Posterior vena cava (tissue), 2 donors: Measurements from ENCODE around the gene PHF19. TPM values are rescaled to one million over a fixed set of nuclear protein-coding genes. Genes with fewer than 3 reads are reported as not detected.
A peak's percentile ranks its signal among the peaks of the same experiment; 100 is the strongest.

ENCODE experiments used
- DNase-seq: peaks from one replicate; pipeline ENCODE4 v3.0.0-alpha.2; 2020; ENCODE audit warnings: low spot score
- intact Hi-C, 2 donors: fragments of 100-400 bp; cut with DNase I; formaldehyde crosslinking; loops; one replicate each; pipeline versions ENCODE4 v1.14.1 to v1.14.2; 2022 to 2023
- total RNA-seq, 2 donors: library from RNA; stranded (reverse); fragmentation: NEBNext Ultra II Directional; extraction: Animal tissue kit (Norgen Biotek cat#: 25700); gene quantifications; one replicate each; pipeline ENCODE4 v1.2.1, GENCODE V29; 2021
- donor health status: DM: yes; HTN: yes; CAD: no.
- donor health status: DM: yes; HTN: yes; CAD: no.

Gene PHF19
- total RNA-seq, 2 donors from 2014 or later, result 30.8 to 40.2 TPM

DNA sequence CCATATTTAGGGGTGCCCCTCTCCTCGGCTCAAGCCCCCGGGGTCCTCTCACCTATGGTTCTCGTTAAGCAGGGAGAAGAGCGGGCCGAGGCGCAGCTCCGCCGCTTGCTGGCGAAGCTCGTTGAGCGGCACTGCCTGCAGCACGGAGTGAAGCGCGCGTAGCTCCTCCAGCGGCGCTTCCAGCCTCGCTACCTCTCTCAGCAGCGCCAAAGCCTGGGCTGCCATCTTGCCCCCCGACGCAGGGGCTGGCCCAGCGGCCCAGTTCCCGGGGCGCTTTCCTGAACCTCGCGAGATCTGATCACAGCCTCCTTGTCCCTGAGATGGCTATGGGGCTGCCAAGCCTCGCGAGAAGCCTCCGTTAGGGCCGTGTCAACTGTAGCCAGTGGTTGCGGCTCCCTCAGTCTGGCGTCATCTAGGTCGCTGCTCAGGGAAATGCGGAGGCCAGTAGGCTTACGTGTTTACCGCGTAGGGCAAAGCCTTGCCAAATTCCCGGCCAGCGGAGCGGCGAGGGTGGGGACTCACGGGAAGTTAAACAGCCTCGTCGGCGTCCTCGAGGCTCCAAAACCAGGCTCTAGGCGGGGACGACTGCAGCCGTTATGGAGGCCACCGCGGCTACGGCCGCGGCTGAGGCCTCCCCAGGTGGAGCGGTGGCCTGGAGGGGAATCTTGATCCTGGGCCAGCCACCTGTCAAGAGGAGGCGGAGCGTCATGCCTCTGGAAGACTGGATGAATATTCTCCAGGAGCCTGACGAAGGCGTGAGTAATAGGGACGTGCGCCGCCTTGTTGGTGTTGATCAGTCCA, 34.1 kb downstream of the PHF19 start, which contains the start of gene PSMD5:
TSS of gene PSMD5 (minus strand) at position 238 of the 801 bp plus-strand sequence. CDS start at position 225, 13 bp downstream.
- intact Hi-C loops, result no loop called here

DNA sequence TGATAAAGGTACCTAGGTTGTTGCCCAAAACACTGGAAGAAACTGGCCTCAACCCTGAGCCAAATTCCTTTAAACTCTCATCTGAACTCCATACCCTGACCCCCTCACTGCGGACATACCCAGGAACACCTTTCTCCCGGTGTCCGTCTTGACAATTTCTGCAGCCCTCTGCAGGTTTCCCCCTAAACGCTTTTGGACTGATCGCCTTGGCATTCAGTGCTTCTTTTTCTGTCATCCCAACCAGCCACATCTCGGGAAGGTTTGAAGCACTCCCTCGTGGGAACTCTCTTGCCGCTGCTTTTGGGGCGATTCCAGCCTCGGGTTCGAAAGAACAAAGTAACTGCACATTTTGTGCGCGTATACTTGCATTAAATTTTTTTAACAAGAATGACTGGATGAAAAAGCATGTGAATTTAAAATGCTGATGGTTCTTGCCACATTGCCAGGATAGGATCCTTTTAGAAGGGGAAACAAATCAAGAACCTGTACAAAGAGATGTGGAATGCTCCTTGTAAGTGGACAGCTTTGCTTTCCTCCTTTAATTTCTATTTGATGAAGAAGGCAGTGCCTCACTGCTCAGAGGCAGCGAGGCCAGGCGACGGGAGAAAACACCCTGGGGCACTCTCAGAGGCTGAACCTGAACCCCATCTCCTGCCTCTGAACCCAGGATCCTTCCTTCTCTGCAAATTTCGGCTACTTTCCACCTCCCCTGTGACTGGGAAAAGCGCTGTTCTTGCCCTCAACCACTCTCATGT, 34.9 kb downstream of the PHF19 start:
- intact Hi-C loops, result no loop called here
- no peak for DNase-seq

More for the DNA sequence above, 34.1 kb downstream of the PHF19 start, which contains the start of gene PSMD5:
- peak; percentile 100 for DNase-seq

DNA sequence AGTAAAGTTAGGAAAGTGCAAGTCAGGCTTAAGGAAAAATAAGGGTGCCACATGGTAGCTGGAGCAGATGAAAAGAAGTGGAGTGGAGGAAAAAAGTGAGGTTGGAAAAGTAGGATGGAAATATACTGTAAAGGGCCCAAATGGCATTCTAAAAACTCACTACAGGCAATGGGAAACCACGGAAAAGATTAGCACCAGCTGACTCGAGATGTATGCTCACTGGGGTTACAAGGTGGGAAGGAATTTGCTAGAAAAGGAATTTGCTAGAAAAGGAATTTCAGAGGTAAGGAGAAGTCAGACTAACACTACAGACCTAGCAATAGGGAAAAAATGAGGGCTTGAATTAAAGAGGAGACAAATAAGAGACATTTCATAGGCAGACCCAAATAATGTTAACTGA, 37.8 kb downstream of the PHF19 start:
- intact Hi-C loops, result no loop called here
- no peak for DNase-seq

DNA sequence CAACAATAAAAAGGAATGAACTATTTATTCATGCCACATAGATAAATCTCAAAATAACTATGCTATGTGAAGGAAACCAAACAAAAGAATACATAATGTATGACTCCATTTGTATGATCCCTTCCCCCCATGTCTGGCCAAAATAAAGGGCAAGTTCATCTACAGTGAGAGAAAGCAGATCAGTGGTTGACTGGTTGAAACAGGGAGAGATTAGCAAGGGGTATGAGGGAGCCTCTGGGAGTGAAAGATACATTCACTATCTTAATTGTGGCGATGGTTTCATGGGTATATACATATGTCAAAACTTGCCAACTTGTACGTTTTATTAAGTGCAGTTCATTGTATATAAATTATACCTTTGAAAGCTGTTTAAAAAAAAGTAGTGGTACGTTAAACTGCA, 39.1 kb downstream of the PHF19 start:
- no peak for DNase-seq
- intact Hi-C loops, result no loop called here

DNA sequence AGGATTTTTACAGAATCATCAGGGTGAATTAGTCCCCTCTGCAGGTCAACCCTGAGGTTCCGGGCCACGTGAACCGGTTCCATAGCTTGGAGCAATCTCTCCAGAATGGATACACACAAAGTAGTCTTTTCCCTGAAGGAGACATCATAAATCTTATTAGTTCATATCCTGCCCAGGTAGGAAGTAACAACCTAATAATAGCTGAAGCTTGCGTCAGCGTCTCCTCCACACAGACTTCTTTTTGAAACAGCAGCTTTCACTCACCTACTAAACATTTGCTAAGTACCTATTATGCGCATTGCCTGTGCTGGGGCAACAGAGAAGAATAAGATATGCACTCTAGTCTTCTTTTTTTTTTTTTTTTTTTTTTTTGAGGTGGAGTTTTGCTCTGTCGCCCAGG, 43.7 kb downstream of the PHF19 start:
- no peak for DNase-seq
- intact Hi-C loops, result no loop called here

DNA sequence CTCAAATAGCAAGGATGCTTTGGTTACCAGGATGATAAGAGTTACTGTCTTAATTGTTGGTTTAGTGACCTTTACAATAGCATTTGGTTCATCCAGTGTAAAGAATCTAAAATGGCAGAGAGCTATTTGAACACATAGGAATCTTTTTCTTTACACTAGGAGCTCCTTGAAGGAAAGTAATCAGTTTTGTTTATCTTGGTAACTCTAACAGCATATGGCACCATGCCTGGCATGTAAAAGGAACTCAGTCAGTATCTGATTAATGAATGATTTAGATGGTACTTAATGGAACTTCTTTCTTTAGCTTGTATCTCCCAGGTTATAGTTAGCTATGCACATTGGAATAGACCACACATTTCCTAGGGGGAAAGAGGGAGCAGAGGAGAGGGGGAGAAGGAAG, 44.2 kb downstream of the PHF19 start:
- intact Hi-C loops, result no loop called here

DNA sequence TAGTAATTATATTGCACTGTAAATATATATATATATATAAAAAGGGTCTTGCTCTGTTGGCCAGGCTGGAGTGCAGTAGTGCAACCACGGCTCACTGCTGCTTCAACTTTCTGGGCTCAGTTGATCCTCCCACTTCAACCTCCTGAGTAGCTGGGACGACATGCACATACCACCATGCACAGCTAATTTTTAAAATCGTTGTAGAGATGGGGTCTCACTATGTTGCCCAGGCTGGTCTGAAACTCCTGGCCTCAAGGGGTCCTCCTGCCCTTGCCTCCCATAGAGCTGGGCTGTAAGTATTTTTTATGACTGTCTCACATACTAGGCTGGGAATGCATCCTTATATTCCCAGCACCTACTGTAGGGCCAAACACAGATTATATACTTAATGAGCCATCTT, 46.1 kb downstream of the PHF19 start:
- DNase-seq, result no peak
- intact Hi-C loops, result no loop called here

More for the DNA sequence above, 44.2 kb downstream of the PHF19 start:
- no peak for DNase-seq

DNA sequence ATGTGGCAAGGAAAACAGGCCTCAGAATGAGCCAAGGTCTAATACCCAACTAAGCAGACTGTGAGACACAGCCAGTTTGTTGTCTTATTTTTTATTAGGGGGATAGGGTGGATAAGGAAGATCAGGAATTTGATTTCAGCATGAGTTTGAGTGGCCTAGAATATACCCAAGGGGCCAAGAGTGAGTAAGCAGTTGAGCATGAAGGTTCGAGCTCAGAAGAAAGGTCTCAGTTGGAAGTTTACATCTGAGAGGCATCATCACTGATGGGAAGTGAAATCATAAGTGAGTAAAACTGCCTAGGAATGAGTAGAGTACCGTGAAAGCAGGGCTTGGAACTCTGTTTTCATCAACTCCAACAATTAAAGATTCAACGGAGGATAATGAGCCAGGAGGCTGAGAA, 46.8 kb downstream of the PHF19 start:
- DNase-seq, result no peak
- intact Hi-C loops, result no loop called here

DNA sequence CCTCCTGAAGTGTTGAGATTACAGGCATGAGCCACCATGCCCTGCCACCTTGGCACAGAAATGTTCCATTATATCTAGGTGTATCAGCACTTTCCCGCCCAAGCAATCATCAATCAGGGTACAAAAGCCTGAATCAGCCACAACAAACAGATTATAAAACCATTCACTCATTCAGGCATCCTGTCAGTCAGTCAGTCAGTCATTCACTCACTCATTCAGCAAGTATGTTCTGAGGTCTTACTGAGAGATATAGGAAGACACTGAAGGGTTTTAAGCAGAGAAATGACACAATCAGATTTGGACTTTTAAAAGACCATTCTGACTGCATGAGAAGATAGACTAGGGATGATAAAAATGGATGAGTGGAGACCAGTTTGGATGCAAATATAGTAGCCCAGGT, 47.3 kb downstream of the PHF19 start:
- no peak for DNase-seq
- intact Hi-C loops, result no loop called here

DNA sequence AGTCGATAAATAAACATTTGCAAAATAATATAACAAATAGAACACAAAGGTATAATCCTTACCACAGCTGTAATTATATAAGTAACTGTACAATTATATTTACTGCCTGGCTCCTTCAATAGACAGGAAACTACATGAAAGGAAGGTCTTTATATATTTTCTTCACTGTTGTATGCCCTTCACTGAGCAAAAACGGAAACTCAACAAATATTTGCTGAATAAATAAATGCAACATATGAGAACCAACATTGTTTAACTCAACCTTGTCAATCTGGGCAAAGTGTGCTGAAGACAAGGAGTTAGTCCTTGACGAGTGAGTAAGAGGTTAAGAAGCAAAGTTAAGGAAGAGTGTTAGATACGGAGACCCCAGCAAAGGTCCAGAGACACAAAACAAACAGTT, 56.9 kb downstream of the PHF19 start:
- no peak for DNase-seq
- intact Hi-C loops, result no loop called here

DNA sequence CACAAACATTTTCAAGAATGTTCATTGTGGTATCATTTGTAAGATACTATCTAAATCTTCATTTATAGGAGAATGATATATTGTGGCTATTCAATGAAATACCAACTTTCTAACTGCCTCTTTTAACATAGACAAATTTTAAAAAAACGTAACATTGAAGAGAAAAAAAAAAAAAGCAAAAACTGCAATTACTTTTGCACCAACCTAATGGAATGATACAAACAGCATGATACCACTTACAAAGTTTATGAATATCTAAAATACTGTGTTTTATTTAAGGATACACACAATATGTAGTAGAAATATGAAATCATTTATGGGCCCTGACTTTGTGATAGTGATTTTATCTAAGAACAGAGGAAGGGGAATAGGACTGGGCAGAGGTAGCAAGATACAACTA, 58.4 kb downstream of the PHF19 start:
- DNase-seq, result no peak
- intact Hi-C loops, result no loop called here

DNA sequence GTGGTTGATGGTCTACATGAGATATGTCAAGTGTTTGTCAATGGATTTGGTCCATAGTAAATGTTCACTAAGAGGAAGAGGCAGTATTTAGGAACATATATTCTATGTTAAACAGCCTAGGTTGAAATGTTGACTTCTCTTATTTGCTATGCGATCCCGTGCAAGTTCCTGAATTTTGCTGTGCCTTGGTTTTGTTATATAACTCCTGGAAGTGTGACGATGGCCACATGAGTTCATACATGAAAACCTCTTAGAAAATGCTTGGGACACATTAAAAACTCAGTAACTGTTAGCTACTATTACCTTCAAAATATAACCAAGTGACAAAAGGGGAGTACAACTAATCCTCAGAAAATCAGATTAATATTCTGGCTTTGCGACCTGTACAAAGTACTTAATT, 61.9 kb downstream of the PHF19 start:
- DNase-seq, result no peak
- intact Hi-C loops, result no loop called here

DNA sequence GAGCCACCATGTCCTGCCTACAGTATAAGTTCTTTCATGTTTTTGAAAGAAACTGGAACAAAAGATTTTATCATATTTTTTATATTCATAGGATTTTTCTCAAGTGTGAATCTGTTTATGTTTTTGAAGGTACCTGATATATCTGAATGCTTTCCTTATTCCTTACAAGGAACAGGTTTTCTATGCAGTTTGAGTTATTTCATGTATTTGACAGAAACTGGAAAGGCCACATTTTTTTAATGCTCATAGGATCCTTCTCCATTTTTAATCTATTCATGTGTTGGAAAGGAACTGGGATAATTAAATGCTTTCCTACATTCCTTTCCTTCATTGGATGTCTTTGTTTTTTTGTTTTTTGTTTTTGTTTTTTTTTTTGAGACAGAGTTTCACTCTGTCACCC, 68.1 kb downstream of the PHF19 start:
- no peak for DNase-seq
- intact Hi-C loops, result no loop called here

DNA sequence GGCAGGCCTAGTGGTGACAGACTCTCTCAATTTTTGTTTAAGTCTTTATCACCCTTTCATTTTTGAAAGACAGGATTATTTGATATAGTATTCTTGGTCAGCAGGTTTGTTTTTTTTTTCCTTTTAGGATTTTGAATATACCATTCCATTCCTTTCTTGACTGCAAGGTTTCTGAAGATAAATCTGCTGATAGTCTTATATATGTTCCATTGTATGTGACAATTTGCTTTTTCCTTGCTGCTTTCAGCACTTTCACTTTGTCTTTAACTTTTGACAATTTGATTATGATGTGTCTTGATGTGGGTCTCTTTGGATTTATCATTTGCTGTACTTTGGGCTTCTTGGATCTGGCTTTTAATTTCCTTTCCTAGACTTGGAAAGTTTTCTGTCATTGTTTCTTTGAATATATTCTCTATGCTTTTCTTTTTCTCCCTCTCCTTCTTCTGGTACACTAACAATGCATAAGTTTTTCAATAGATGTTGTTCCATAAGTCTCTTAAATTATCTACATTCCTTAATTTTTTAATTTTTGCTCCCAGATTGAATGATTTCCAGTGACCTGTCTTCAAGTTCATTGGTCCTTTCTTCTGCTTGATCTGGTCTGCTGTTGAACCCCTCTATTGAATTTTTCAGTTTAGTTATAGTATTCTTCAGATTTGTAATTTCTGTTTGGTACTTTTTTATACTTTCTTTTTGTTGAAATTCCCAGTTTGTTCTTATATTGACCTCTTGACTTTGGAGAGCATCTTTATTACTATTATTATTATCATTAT, 69.2 kb downstream of the PHF19 start:
- no peak for DNase-seq
- intact Hi-C loops, result no loop called here

Other genes with a start within 250 kb of the PHF19 start
- 10 to 100 TPM; 18.4 to 19.9 TPM for gene MEGF9, start 162.7 kb downstream of the PHF19 start, total RNA-seq
- gene FBXW2, start 83.8 kb downstream of the PHF19 start, total RNA-seq, result 10 to 100 TPM; 59.2 to 61.5 TPM
- gene PSMD5, start 34.3 kb downstream of the PHF19 start, total RNA-seq, result 10 to 100 TPM; 31.3 to 37.5 TPM
- 10 to 100 TPM; 10.2 to 14.6 TPM for gene TRAF1, start 49.6 kb upstream of the PHF19 start, total RNA-seq
- gene C5, start 173.1 kb upstream of the PHF19 start, total RNA-seq, result 1 to 10 TPM; 3.7 to 5.9 TPM
- 10 to 100 TPM; 13.6 to 15.2 TPM for gene CNTRL, start 197.8 kb upstream of the PHF19 start, total RNA-seq